Peyer's patch (tissue), 4 donors: ENCODE measurements around the gene TEX51. TPM values are rescaled to one million over a fixed set of nuclear protein-coding genes. Genes with fewer than 3 reads are reported as not detected.

Source experiments
- DNase-seq, 3 donors: peaks; one replicate each; pipeline ENCODE4 v3.0.0-alpha.2; 2017 to 2019
- H3K27ac ChIP-seq, 4 donors: fragments of 200-600 bp; sonication (generic); one replicate each; pipeline ENCODE4 v1.5.1; 2016 to 2019
- H3K27me3 ChIP-seq, 2 donors: fragments of 200-600 bp; sonication (generic); one replicate each; pipeline ENCODE4 v1.5.1; 2019
- H3K36me3 ChIP-seq, 3 donors: fragments of 200-600 bp; sonication (generic); one replicate each; pipeline ENCODE4 v1.5.1; 2016 to 2019
- H3K4me1 ChIP-seq, 4 donors: fragments of 200-600 bp; sonication (generic); one replicate each; pipeline ENCODE4 v1.5.1; 2016 to 2019
- H3K4me3 ChIP-seq, 4 donors: fragments of 200-600 bp; sonication (generic); 1 replicate in 3 of 4; 2 replicates in 1 of 4; pipeline ENCODE4 v1.5.1; 2016 to 2019; ENCODE audit warnings: mild to moderate bottlenecking in 1 of 4
- H3K9me3 ChIP-seq, 4 donors: fragments of 200-600 bp; sonication (generic); one replicate each; pipeline ENCODE4 v1.5.1; 2016 to 2019; ENCODE audit warnings: mild to moderate bottlenecking in 1 of 4
- CTCF ChIP-seq, 6 experiments: fragments of 450-650 bp in 4 of 6; fragments of 200-600 bp in 2 of 6; sonication (generic) in 1 of 6; IDR thresholded peaks; one replicate each; pipeline ENCODE4 v1.5.1; 2017 to 2019; ENCODE audit warnings: antibody characterized with exemption in 6 of 6, mild to moderate bottlenecking in 3 of 6, moderate library complexity in 1 of 6
- POLR2A ChIP-seq, 2 donors: fragments of 450-650 bp; IDR thresholded peaks; one replicate each; pipeline ENCODE4 v1.5.1; 2017; ENCODE audit warnings: antibody characterized with exemption in 2 of 2, mild to moderate bottlenecking in 2 of 2, moderate library complexity in 2 of 2
- total RNA-seq, 4 donors: library from RNA; depleted of rRNA; stranded (reverse); fragments of >200 nt; gene quantifications; one replicate each; pipeline ENCODE4 v1.1.0, GENCODE V29; 2016

TEX51 gene
- total RNA-seq, 4 donors from 2014 or later: not detected

DNA sequence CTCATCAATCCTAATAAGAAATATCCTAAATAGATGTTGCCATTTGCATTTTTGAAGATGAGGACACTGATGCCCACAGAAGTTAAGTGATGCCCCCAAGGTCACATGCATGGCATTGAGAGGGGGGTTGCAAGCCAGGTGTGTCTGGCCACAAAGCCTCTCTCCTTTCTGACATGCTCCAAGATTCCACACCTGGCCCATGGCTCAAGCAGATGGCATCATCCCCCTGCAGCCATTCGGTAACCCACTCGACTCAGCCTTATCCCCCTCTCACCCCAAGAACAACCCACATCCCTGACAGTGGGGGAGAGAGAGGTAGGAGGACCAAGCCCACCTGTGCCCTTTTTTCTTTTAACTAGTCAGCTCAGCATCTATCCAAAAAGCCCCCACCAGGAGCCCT lies 16.5 kb upstream of the TEX51 start:
- no peak overlapping the region for H3K4me3 ChIP-seq
- no peak for DNase-seq
- no peak overlapping the region for H3K27ac ChIP-seq
- peaks cover 0 to 9% (median 0%) of the 10 kb centered on the region in 4 donors for H3K9me3 ChIP-seq
- no peaks in the 10 kb centered on the region for H3K36me3 ChIP-seq
- TF ChIP-seq CTCF (IDR thresholded peaks at IDR 0.05) (no peak), POLR2A (IDR thresholded peaks at IDR 0.05) (no peak)
- H3K27me3 ChIP-seq: no peaks in the 10 kb centered on the region
- peaks cover 0 to 10% (median 2%) of the 10 kb centered on the region in 4 donors for H3K4me1 ChIP-seq

GRCh38 chr2:126882736-126883665 lies 15.7 kb upstream of the TEX51 start:
- no peak overlapping the region for H3K4me3 ChIP-seq
- H3K27ac ChIP-seq: no peak overlapping the region
- no peak for DNase-seq
- peaks cover 0 to 9% (median 0%) of the 10 kb centered on the region in 4 donors for H3K9me3 ChIP-seq
- TF ChIP-seq POLR2A (IDR thresholded peaks at IDR 0.05) (no peak), CTCF (IDR thresholded peaks at IDR 0.05) (no peak)
- no peaks in the 10 kb centered on the region for H3K36me3 ChIP-seq
- no peaks in the 10 kb centered on the region for H3K27me3 ChIP-seq
- peaks cover 0 to 10% (median 2%) of the 10 kb centered on the region in 4 donors for H3K4me1 ChIP-seq

GRCh38 chr2:126883666-126884040 lies 15.0 kb upstream of the TEX51 start:
- H3K9me3 ChIP-seq: peaks cover 0 to 9% (median 0%) of the 10 kb centered on the region in 4 donors
- DNase-seq: no peak
- no peaks in the 10 kb centered on the region for H3K36me3 ChIP-seq
- TF ChIP-seq POLR2A (IDR thresholded peaks at IDR 0.05) (no peak), CTCF (IDR thresholded peaks at IDR 0.05) (no peak)
- peaks cover 0 to 10% (median 2%) of the 10 kb centered on the region in 4 donors for H3K4me1 ChIP-seq
- H3K27me3 ChIP-seq: no peaks in the 10 kb centered on the region
- H3K27ac ChIP-seq: no peak overlapping the region
- no peak overlapping the region for H3K4me3 ChIP-seq

DNA sequence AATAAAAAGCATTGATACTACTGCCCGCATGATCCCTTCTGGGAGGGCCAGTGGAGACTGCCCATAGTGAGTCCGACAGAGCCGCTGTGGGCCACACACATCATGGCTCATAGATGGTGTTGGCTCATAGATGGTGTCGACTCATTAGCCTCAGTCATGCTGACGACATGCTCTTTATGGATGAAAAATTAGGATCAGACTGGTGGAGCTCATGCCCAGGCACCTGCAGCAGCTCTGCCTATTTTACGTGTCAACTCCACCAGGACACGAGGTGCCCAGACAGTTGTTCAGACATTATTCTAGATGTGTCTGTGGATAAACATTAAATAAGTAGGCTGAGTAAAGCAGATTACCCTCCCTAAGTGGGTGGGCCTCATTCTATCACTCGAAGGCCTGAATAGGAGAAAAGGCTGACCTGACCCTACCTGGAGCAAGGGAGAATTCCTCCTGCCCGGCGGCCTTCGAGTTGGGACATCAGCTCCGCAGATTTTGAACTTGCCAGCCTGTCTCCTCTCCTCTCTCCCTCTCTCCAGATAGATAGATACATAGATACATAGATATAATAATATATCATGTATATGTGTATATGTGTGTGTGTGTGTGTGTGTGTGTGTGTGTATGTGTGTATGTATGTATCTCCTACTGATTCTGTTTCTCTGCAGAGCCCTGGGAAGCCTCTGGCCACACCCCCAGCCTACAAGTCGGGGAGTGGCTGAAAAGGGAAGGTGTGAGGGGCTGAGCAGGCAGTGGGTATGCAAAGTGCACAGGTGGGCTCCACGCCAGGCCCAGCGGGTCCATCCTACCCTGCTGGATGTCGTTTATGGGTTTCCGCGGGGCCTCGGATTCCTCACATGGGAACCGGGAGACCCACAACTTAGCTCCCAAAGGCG lies 13.6 kb upstream of the TEX51 start:
- no peaks in the 10 kb centered on the region for H3K36me3 ChIP-seq
- TF ChIP-seq POLR2A (IDR thresholded peaks at IDR 0.05) (no peak), CTCF (IDR thresholded peaks at IDR 0.05) (no peak)
- H3K27ac ChIP-seq: no peak overlapping the region
- DNase-seq: peak in 1 of 3 donors; percentile 30
- peaks cover 0 to 10% (median 2%) of the 10 kb centered on the region in 4 donors for H3K4me1 ChIP-seq
- no peaks in the 10 kb centered on the region for H3K27me3 ChIP-seq
- H3K4me3 ChIP-seq: no peak overlapping the region
- peaks cover 0 to 9% (median 0%) of the 10 kb centered on the region in 4 donors for H3K9me3 ChIP-seq

DNA sequence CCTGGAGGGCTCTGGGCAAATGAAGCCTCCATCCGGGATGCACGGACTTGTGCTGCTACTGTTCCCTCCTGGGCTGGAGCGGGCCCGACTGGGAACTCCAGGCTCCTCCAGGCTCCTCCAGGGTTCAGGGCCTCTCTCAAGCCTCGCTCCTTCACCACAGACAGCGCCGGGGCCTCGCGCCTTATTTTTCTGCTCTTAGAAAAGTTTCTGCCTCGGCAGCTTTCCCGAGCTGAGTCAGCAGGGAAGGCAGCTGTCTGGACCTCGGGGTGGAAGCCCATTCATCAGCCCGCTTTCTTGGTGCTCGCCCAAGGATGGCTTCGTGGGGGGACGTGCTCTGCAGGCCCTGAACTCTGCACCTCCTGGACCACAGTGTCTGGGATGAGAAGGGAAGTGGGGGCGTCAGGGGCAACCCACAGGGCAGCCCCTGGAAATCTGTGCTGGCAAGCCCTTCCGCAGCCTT lies 12.9 kb upstream of the TEX51 start:
- H3K36me3 ChIP-seq: no peaks in the 10 kb centered on the region
- H3K4me1 ChIP-seq: peaks cover 0 to 10% (median 2%) of the 10 kb centered on the region in 4 donors
- no peak overlapping the region for H3K27ac ChIP-seq
- H3K9me3 ChIP-seq: peaks cover 0 to 9% (median 0%) of the 10 kb centered on the region in 4 donors
- TF ChIP-seq CTCF (IDR thresholded peaks at IDR 0.05): no peak
- TF ChIP-seq POLR2A (IDR thresholded peaks at IDR 0.05): no peak
- H3K4me3 ChIP-seq: peak overlapping the region in 2 of 4 donors; percentile 33 to 42
- peak in 1 of 3 donors; percentile 47 for DNase-seq
- no peaks in the 10 kb centered on the region for H3K27me3 ChIP-seq
